Posterior vena cava (tissue), 2 donors: Measurements from ENCODE around the gene GAD1. TPM values are rescaled to one million over a fixed set of nuclear protein-coding genes. Genes with fewer than 3 reads are reported as not detected.

ENCODE experiments used
- DNase-seq: peaks from one replicate; pipeline ENCODE4 v3.0.0-alpha.2; 2020; ENCODE audit warnings: low spot score
- intact Hi-C, 2 donors: fragments of 100-400 bp; cut with DNase I; formaldehyde crosslinking; loops; one replicate each; pipeline versions ENCODE4 v1.14.1 to v1.14.2; 2022 to 2023
- long read RNA-seq, 2 donors: library from polyadenylated mRNA; unstranded; transcript quantifications; one replicate each; pipeline ENCODE4 v2.0.0, GENCODE V29; 2020 to 2021
- total RNA-seq, 2 donors: library from RNA; stranded (reverse); fragmentation: NEBNext Ultra II Directional; extraction: Animal tissue kit (Norgen Biotek cat#: 25700); gene quantifications; one replicate each; pipeline ENCODE4 v1.2.1, GENCODE V29; 2021
- donor health status: DM: yes; HTN: yes; CAD: no.
- donor health status: DM: yes; HTN: yes; CAD: no.

The GAD1 gene
- not detected for total RNA-seq
- long read RNA-seq, donor 1: 0 reads
- long read RNA-seq, donor 2: 0 reads

GRCh38 chr2:170816504-170817092, at the start of gene GAD1:
Gene GAD1 (plus strand): TSS chr2:170816887. CDS start chr2:170818592, 1,705 bp downstream.
- intact Hi-C loops: loop anchor here (10.0 kb wide), 4 partner anchors 102 to 452 kb away; partner anchors contain the start of gene SP5 (in 1 of the 2)
- DNase-seq: peak; percentile 93

DNA sequence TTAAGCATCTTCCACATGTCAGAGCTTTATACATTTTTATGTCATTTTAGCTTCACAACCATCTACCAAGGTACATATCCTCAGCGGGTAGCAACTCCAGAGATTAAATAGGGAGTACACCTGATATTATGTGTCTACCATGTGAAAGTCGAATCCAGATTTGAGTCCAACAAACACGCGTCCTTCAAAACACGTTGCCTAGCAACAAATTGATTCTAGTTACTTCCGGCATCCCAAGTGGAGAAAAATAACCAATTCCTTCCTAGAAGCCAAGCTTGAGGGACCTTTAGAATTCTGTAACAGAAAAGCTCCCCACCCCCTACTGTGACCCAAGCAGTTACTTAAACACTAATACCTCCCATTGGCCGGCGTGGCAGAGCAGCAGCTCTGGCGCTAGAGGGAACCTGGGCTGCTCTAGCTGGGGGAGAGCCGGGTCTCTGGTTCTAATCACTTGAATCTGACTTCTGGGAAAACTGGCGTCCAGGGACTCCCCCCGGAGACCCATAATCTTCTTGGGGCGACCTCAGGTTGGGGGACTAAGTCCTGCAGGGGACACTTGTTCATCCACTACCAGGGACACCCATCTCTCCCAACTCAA, 46.6 kb upstream of the GAD1 start, which contains the start of gene ERICH2:
TSS of gene ERICH2 (plus strand) at position 371 of the 598 bp plus-strand sequence. CDS start 304 bp downstream, outside the sequence.
- DNase-seq: no peak
- intact Hi-C loops: no loop called here

DNA sequence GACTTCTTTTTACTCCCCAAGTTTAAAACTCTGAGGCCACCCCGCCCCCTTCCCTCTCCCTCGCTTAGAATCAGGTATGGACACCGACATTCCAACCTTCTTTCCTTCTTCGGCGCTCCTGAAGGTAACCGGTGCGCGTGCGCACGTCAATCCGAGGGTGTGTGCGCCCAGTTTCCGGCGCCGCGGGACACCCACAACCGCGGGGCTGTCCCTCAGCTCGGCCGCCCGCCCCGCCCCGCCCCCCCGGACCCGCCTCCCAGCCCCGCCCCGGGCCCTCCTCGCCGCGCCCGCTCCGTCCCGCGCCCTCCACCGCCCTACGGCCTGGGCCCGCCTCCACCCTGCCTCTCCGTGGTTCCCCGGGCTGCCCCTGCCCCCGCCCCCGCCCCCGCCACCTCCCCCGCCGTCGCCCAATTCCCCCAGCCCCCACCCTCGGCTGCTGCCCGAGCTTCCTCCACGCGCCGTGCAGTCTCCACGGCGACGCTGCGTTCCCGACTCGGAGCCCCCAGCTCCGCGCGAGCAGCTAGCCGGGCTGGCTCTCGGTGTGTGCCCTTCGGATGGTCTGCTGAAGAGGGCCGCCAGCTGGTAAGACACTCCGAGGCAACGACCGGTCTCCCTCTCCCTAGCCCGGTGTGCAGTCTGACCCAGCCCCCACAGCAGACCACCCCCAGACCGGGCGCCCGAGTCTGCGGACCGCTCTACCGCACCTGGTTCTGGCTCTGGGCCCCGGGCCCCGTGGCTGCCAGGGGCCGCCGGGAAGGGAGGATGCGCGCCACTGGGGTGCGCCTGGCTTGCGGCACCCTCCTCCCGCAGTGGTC, 45.9 kb upstream of the GAD1 start:
- intact Hi-C loops: no loop called here
- DNase-seq: peak; percentile 85

GRCh38 chr2:170771421-170771937, 45.2 kb upstream of the GAD1 start:
- DNase-seq: no peak
- intact Hi-C loops: no loop called here

- DNase-seq: no peak
- intact Hi-C loops: no loop called here
Observed at GRCh38 chr2:170772295-170772694, 44.4 kb upstream of the GAD1 start.

GRCh38 chr2:170774074-170774473, 42.6 kb upstream of the GAD1 start:
- intact Hi-C loops: no loop called here
- DNase-seq: no peak

- no peak for DNase-seq
- intact Hi-C loops: no loop called here
Observed at GRCh38 chr2:170778900-170779299, 37.8 kb upstream of the GAD1 start.

DNA sequence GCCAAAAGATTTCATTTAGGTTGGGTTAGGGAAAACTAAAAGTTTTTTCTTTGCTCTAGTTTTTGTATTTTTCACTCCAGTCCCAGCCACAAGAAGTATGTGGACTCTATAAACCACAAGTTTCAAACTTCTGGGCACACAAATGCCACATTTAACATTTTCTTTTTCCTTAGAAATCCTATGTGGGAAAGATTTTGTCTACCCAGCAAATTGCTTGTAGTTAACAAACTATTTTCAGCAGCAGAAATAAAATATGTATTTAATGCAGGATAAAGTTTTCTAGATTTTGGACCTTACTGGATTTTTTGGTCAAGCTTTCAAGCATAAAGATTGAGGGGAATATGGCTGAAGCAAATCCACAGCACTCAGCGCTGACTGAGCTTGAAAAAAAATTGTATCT, 37.4 kb upstream of the GAD1 start:
- DNase-seq: no peak
- intact Hi-C loops: no loop called here

DNA sequence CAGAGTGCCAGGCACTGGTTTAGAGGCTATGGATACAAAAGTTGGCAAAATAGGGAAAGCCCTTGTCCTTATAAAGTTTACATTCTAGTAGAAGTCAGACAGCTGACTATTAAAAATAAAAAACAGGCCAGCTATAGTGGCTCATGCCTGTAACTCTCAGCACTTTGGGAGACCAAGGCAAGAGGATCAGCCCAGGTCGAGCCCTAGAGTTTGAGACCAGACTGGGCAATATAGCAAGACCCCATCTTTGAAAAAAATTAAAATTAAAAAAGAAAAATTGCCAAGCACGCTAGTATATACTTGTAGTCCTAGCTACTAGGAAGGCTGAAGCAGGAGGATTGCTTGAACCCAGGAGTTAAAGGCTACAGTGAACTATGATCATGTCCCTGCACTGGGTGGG, 34.0 kb upstream of the GAD1 start:
- intact Hi-C loops: no loop called here
- DNase-seq: no peak

GRCh38 chr2:170783549-170783948, 33.1 kb upstream of the GAD1 start:
- DNase-seq: no peak

DNA sequence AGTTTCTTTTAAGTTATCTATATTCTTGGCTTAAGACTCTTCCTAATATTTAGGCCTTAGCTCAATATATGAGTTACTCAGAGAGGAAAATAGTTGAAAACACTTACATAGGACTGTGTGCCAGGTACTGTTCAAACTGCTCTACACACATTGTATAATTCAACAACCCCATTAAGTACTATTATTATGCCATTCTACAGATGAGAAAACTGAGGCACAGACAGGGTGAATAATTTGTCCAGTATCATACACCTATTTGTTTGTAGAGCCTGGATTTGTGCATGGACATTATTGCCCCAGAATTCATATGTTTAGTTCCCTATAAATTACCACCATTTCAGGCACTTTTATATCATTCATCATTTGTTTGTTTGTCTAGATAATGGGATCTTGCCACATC, 17.7 kb upstream of the GAD1 start:
- DNase-seq: no peak
- intact Hi-C loops: no loop called here

More at GRCh38 chr2:170783549-170783948, 33.1 kb upstream of the GAD1 start:
- intact Hi-C loops: no loop called here

DNA sequence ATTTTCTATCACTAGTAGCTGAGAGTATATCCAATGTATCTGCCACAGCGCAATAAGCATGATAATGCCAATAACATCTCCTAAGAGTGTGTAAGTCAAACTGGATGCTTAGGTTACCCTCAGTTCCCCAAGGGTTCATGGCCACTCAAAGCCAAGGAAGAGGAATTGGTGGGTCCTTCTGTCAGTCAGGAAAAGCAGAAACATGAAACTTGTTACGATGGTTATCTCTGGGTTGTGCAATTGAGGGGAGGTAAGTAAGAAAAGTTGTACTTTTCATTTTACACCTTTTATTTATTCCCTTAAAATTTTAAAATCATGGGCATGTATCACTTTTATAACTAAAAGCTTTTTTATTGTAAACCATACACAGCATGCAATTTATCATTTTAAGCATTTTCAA, 10.1 kb upstream of the GAD1 start:
- DNase-seq: no peak
- intact Hi-C loops: no loop called here

DNA sequence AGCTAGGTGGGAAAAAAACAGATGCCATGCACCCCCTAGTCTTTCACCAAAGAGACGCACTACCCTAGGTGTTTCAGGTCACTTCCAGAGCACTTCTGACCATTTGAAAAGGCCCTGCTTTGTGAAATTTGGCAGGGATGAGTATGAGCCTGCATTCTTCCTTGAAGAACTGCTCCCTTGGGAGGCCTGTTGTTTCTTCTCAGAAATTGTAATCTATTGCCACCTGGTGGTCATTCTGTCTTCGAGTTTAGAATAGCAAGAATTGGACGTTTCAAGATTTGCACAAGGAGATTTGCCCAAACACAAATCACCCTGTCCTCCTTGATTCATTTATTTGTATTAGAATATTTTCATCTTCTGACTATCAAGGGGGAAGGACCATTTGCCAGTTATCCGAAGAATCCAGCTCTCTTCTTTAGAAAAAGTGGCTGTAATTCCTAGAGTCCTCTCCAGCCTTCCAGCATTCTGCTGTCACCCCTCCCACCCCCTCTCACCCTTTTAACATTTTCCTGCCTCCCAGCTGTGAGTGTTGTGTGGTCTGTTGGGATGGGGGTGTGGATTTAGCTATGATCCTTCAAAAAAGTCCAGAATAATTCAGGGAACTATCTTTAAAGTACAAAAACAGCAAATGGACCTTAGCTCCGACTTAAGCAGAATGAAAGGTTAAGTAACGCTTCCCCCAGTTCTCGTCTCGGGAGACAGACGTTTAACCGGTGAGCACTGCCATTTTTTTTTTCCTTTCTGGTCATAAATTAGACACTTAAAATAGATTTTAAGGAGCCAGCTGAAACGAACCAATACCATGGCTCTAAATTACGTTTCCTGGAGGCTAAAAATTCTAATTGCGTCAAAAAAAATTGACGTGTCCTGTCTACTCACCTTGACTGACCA, 3.7 kb upstream of the GAD1 start:
- DNase-seq: no peak

GRCh38 chr2:170813611-170814532, 2.8 kb upstream of the GAD1 start:
- intact Hi-C loops: loop anchor here (5.0 to 10.0 kb wide), 5 partner anchors 99 to 449 kb away; partner anchors contain the start of gene SP5 (in 1 of the 2)
- no peak for DNase-seq

More for the DNA sequence above, 3.7 kb upstream of the GAD1 start:
- intact Hi-C loops: loop anchor here (5.0 to 10.0 kb wide), 5 partner anchors 98 to 448 kb away; partner anchors contain the start of gene SP5 (in 1 of the 2)

DNA sequence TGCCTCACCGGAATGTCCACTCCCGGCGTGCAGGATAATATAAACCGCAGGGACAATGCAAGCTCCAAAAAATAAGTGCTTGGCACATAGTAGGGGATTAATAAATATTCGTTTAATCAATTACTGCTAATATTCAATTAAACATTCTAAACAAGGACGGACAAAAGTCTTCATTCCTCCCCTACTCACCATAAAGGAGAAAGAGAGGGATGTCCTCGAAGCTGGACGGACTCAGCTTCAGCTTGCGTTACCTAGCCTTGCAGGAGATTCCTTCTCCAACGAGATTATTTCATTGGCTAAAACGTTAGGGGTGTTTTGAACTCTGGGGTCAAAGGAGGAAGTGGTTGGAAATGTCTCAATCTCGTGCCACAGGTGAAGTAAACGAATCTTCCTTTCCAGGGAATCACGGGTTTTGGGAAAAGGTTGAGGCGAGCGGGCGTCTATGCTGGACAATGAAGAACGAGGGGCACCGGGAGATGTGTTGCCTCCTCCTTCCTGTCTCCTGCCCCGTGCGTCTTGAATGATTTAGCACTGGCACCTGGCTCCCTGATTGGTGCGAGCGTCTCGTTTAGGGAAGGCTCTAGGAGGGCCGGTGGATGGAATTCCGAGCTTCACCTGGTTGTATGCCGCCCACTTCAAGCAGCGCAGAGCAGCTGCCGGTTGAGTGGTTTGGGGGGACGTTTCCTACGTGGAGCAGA, 2.0 kb upstream of the GAD1 start:
- intact Hi-C loops: loop anchor here (5.0 to 10.0 kb wide), 5 partner anchors 100 to 450 kb away; partner anchors contain the start of gene SP5 (in 1 of the 2)
- no peak for DNase-seq

GRCh38 chr2:170815311-170815710, 1.4 kb upstream of the GAD1 start:
- no peak for DNase-seq
- intact Hi-C loops: loop anchor here (10.0 kb wide), 4 partner anchors 101 to 451 kb away; partner anchors contain the start of gene SP5 (in 1 of the 2)
